ENCODE measurements around the gene PREX1. TPM values are rescaled to one million over a fixed set of nuclear protein-coding genes. Genes with fewer than 3 reads are reported as not detected.
A peak's percentile ranks its signal among the peaks of the same experiment; 100 is the strongest.

Gene PREX1
- total RNA-seq, 1 donor from 2014 or later = 2.9 TPM

- Mint-ChIP-seq H3K27me3 (no peaks in the 10 kb centered on the region), H3K4me3 (ENCODE audit: low read depth) (no peak overlapping the region), H3K9me3 (ENCODE audit: low read depth) (peaks cover 3% of the 10 kb centered on the region), H3K27ac (peak overlapping the region; percentile 67), H3K36me3 (ENCODE audit: insufficient read depth) (no peaks in the 10 kb centered on the region), H3K4me1 (ENCODE audit: low read depth) (peaks cover 31% of the 10 kb centered on the region)
- TF ChIP-seq, protein P1, sequence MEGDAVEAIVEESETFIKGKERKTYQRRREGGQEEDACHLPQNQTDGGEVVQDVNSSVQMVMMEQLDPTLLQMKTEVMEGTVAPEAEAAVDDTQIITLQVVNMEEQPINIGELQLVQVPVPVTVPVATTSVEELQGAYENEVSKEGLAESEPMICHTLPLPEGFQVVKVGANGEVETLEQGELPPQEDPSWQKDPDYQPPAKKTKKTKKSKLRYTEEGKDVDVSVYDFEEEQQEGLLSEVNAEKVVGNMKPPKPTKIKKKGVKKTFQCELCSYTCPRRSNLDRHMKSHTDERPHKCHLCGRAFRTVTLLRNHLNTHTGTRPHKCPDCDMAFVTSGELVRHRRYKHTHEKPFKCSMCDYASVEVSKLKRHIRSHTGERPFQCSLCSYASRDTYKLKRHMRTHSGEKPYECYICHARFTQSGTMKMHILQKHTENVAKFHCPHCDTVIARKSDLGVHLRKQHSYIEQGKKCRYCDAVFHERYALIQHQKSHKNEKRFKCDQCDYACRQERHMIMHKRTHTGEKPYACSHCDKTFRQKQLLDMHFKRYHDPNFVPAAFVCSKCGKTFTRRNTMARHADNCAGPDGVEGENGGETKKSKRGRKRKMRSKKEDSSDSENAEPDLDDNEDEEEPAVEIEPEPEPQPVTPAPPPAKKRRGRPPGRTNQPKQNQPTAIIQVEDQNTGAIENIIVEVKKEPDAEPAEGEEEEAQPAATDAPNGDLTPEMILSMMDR (IDR thresholded peaks at IDR 0.05; ENCODE audit: unreplicated experiment) = no peak
- DNase-seq (ENCODE audit: low spot score, unreplicated experiment) = no peak
Measured at GRCh38 chr20:48607544-48607865, 220.3 kb downstream of the PREX1 start.

- H3K4me1 Mint-ChIP-seq (ENCODE audit: low read depth) = peaks cover 31% of the 10 kb centered on the region
- H3K4me3 Mint-ChIP-seq (ENCODE audit: low read depth) = no peak overlapping the region
- no peaks in the 10 kb centered on the region for H3K27me3 Mint-ChIP-seq
- no peaks in the 10 kb centered on the region for H3K36me3 Mint-ChIP-seq (ENCODE audit: insufficient read depth)
- TF ChIP-seq, protein P1 (IDR thresholded peaks at IDR 0.05; ENCODE audit: unreplicated experiment) = no peak
- no peak overlapping the region for H3K27ac Mint-ChIP-seq
- DNase-seq (ENCODE audit: low spot score, unreplicated experiment) = no peak
- H3K9me3 Mint-ChIP-seq (ENCODE audit: low read depth) = peaks cover 3% of the 10 kb centered on the region
Measured at GRCh38 chr20:48606841-48607543, 220.8 kb downstream of the PREX1 start.

GRCh38 chr20:48606172-48606840 lies 221.5 kb downstream of the PREX1 start:
- peaks cover 3% of the 10 kb centered on the region for H3K9me3 Mint-ChIP-seq (ENCODE audit: low read depth)
- H3K36me3 Mint-ChIP-seq (ENCODE audit: insufficient read depth) = no peaks in the 10 kb centered on the region
- H3K4me3 Mint-ChIP-seq (ENCODE audit: low read depth) = no peak overlapping the region
- no peak for DNase-seq (ENCODE audit: low spot score, unreplicated experiment)
- H3K27me3 Mint-ChIP-seq = no peaks in the 10 kb centered on the region
- TF ChIP-seq, protein P1 (IDR thresholded peaks at IDR 0.05; ENCODE audit: unreplicated experiment) = no peak
- H3K27ac Mint-ChIP-seq = no peak overlapping the region
- peaks cover 31% of the 10 kb centered on the region for H3K4me1 Mint-ChIP-seq (ENCODE audit: low read depth)

- Mint-ChIP-seq H3K36me3 (ENCODE audit: insufficient read depth) (no peaks in the 10 kb centered on the region), H3K4me3 (ENCODE audit: low read depth) (no peak overlapping the region), H3K4me1 (ENCODE audit: low read depth) (peaks cover 27% of the 10 kb centered on the region), H3K27ac (no peak overlapping the region), H3K27me3 (no peaks in the 10 kb centered on the region), H3K9me3 (ENCODE audit: low read depth) (peaks cover 3% of the 10 kb centered on the region)
- no peak for DNase-seq (ENCODE audit: low spot score, unreplicated experiment)
- TF ChIP-seq, protein P1 (IDR thresholded peaks at IDR 0.05; ENCODE audit: unreplicated experiment) = no peak
Measured at GRCh38 chr20:48605364-48606171, 222.2 kb downstream of the PREX1 start.

DNA sequence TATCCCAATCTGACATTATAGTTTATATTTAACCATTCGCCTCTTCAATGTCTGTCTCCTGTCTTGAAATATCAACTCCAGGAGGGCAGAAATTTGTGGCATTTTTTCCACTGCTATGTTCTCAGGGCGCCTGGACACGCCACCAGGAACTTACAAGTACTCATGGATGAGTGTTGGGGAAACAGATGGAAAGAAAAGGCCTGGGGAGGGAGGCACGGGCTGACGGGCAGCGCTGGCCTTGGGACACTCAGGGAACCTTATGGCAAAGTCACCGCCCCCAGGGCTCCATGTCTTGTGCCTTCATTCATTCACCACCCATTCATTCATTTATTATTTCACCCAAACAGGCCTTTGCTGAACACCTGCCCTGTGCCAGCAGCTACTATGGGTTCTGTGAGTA lies 222.9 kb downstream of the PREX1 start:
- Mint-ChIP-seq H3K27ac (no peak overlapping the region), H3K9me3 (ENCODE audit: low read depth) (peaks cover 3% of the 10 kb centered on the region), H3K4me1 (ENCODE audit: low read depth) (peaks cover 23% of the 10 kb centered on the region), H3K4me3 (ENCODE audit: low read depth) (no peak overlapping the region), H3K27me3 (no peaks in the 10 kb centered on the region), H3K36me3 (ENCODE audit: insufficient read depth) (no peaks in the 10 kb centered on the region)
- TF ChIP-seq, protein P1 (IDR thresholded peaks at IDR 0.05; ENCODE audit: unreplicated experiment) = no peak
- DNase-seq (ENCODE audit: low spot score, unreplicated experiment) = no peak

Measured in progenitor cell of endocrine pancreas (in vitro differentiated cells).